HepG2 (cell line): ENCODE results near the gene PRKN. TPM values are rescaled to one million over a fixed set of nuclear protein-coding genes. Genes with fewer than 3 reads are reported as not detected.

Experiments used
- ATF1 ChIP-seq: IDR thresholded peaks from 2 replicates; pipeline ENCODE4 v1.6.1; 2016; ENCODE audit warnings: mild to moderate bottlenecking, control low read depth
- CEBPB ChIP-seq: IDR thresholded peaks from 2 replicates; pipeline ENCODE4 v1.6.1; 2011; ENCODE audit warnings: low read depth, low read length, improper control_type of control experiment, borderline replicate concordance
- CEBPG ChIP-seq: IDR thresholded peaks from 2 replicates; pipeline ENCODE4 v1.6.1; 2016
- FOXA1 ChIP-seq, 2 experiments: fragments of 450-650 bp in 1 of 2; sonication (generic) in 1 of 2; formaldehyde crosslinking in 1 of 2; IDR thresholded peaks; 2 replicates each; pipeline versions ENCODE4 v1.4.0 to v1.6.1; 2016 to 2020; ENCODE audit warnings: missing genetic modification reagents in 1 of 2
- GABPB1 ChIP-seq: IDR thresholded peaks from 2 replicates; pipeline ENCODE4 v1.6.1; 2016; ENCODE audit warnings: mild to moderate bottlenecking, missing genetic modification reagents, moderate library complexity, missing compliant biosample characterization
- KDM2A ChIP-seq: sonication (generic); formaldehyde crosslinking; IDR thresholded peaks from 2 replicates; pipeline ENCODE4 v1.4.0; 2020; ENCODE audit warnings: low read depth, missing genetic modification reagents, borderline replicate concordance
- KLF16 ChIP-seq, 2 experiments: sonication (generic) in 1 of 2; formaldehyde crosslinking in 1 of 2; IDR thresholded peaks; 2 replicates each; pipeline versions ENCODE4 v1.6.1 to v1.8.0; 2016 to 2023; ENCODE audit warnings: missing genetic modification reagents in 2 of 2, missing compliant biosample characterization in 1 of 2
- NCOR1 ChIP-seq: fragments of 200-600 bp; sonication (generic); IDR thresholded peaks from 2 replicates; pipeline ENCODE4 v1.7.0; 2017; ENCODE audit warnings: antibody characterized with exemption, low read length, borderline replicate concordance
- NFRKB ChIP-seq: fragments of 450-650 bp; IDR thresholded peaks from 2 replicates; pipeline ENCODE4 v1.6.1; 2017
- SNAPC4 ChIP-seq: sonication (generic); formaldehyde crosslinking; IDR thresholded peaks from 2 replicates; pipeline ENCODE4 v1.4.0; 2020; ENCODE audit warnings: mild to moderate bottlenecking, missing genetic modification reagents
- TBX2 ChIP-seq: sonication (generic); formaldehyde crosslinking; IDR thresholded peaks from 2 replicates; pipeline ENCODE4 v1.5.0; 2020; ENCODE audit warnings: missing genetic modification reagents, mild to moderate bottlenecking, borderline replicate concordance
- TSC22D2 ChIP-seq: sonication (generic); formaldehyde crosslinking; IDR thresholded peaks from 2 replicates; pipeline ENCODE4 v1.5.1; 2020; ENCODE audit warnings: missing genetic modification reagents, mild to moderate bottlenecking, borderline replicate concordance
- ZIK1 ChIP-seq: sonication (generic); formaldehyde crosslinking; IDR thresholded peaks from 2 replicates; pipeline ENCODE4 v1.5.0; 2020; ENCODE audit warnings: mild to moderate bottlenecking, low read depth, missing genetic modification reagents, borderline replicate concordance
- polyA plus RNA-seq, 8 experiments: library from polyadenylated mRNA; depleted of rRNA in 3 of 8; stranded (reverse) in 7 of 8; unstranded in 1 of 8; fragments of >200 nt; fragmentation: Illumina TruSeq in 4 of 8; extraction: Trizol in 4 of 8; gene quantifications; 2 replicates each; pipeline versions ENCODE4 v1.2.1 to v1.2.3, GENCODE V29; 2011 to 2016; ENCODE audit warnings: low read depth in 4 of 8, missing spikeins in 1 of 8, mixed read lengths in 1 of 8; ENCODE audit not compliant: insufficient read depth in 1 of 8
- total RNA-seq, 5 experiments: library from RNA; depleted of rRNA; stranded (reverse); fragments of >200 nt; fragmentation: Illumina TruSeq; extraction: Trizol; gene quantifications; 2 replicates each; pipeline ENCODE4 v1.2.3, GENCODE V29; 2016; ENCODE audit warnings: low read depth in 1 of 5
- TF ChIP-seq, protein P1 (sequence below): sonication (generic); formaldehyde crosslinking; IDR thresholded peaks from 2 replicates; pipeline ENCODE4 v1.5.1; 2020; ENCODE audit warnings: missing genetic modification reagents, mild to moderate bottlenecking, borderline replicate concordance
- TF ChIP-seq, protein P2 (sequence below): sonication (generic); formaldehyde crosslinking; IDR thresholded peaks from 2 replicates; pipeline ENCODE4 v1.5.1; 2020; ENCODE audit warnings: mild to moderate bottlenecking, missing genetic modification reagents, moderate library complexity
- TF ChIP-seq, protein P3 (sequence below): sonication (generic); formaldehyde crosslinking; IDR thresholded peaks from 2 replicates; pipeline ENCODE4 v1.9.0; 2021; ENCODE audit warnings: missing genetic modification reagents, borderline replicate concordance

PRKN gene
- total and polyA plus RNA-seq, 2 of the 13 experiments (the other 11 are each of a cell fraction or from before 2014, with no cell fraction given): 0.31 to 0.44 TPM

- TF ChIP-seq, protein P1, sequence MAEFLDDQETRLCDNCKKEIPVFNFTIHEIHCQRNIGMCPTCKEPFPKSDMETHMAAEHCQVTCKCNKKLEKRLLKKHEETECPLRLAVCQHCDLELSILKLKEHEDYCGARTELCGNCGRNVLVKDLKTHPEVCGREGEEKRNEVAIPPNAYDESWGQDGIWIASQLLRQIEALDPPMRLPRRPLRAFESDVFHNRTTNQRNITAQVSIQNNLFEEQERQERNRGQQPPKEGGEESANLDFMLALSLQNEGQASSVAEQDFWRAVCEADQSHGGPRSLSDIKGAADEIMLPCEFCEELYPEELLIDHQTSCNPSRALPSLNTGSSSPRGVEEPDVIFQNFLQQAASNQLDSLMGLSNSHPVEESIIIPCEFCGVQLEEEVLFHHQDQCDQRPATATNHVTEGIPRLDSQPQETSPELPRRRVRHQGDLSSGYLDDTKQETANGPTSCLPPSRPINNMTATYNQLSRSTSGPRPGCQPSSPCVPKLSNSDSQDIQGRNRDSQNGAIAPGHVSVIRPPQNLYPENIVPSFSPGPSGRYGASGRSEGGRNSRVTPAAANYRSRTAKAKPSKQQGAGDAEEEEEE: no peak
- peak; percentile 20; the same call in 1 of the 2 replicates for TF ChIP-seq GABPB1 (CRISPR knock-in tag)
- TF ChIP-seq KDM2A (CRISPR knock-in tag): peak; percentile 62; the same call in 1 of the 2 replicates
- TF ChIP-seq SNAPC4 (CRISPR knock-in tag): no peak
- no peak for TF ChIP-seq NCOR1
- TF ChIP-seq FOXA1 (IDR thresholded peaks at IDR 0.05): no peak
- TF ChIP-seq FOXA1 (CRISPR knock-in tag; IDR thresholded peaks at IDR 0.05): 0 out of 2 replicates have a peak, but pooled peaks have one; percentile 44
- peak; percentile 44; the same call in 1 of the 2 replicates for TF ChIP-seq ATF1
- TF ChIP-seq TSC22D2 (CRISPR knock-in tag): no peak
- TF ChIP-seq KLF16 (CRISPR knock-in tag; IDR thresholded peaks at IDR 0.05): no peak
- TF ChIP-seq, protein P2, sequence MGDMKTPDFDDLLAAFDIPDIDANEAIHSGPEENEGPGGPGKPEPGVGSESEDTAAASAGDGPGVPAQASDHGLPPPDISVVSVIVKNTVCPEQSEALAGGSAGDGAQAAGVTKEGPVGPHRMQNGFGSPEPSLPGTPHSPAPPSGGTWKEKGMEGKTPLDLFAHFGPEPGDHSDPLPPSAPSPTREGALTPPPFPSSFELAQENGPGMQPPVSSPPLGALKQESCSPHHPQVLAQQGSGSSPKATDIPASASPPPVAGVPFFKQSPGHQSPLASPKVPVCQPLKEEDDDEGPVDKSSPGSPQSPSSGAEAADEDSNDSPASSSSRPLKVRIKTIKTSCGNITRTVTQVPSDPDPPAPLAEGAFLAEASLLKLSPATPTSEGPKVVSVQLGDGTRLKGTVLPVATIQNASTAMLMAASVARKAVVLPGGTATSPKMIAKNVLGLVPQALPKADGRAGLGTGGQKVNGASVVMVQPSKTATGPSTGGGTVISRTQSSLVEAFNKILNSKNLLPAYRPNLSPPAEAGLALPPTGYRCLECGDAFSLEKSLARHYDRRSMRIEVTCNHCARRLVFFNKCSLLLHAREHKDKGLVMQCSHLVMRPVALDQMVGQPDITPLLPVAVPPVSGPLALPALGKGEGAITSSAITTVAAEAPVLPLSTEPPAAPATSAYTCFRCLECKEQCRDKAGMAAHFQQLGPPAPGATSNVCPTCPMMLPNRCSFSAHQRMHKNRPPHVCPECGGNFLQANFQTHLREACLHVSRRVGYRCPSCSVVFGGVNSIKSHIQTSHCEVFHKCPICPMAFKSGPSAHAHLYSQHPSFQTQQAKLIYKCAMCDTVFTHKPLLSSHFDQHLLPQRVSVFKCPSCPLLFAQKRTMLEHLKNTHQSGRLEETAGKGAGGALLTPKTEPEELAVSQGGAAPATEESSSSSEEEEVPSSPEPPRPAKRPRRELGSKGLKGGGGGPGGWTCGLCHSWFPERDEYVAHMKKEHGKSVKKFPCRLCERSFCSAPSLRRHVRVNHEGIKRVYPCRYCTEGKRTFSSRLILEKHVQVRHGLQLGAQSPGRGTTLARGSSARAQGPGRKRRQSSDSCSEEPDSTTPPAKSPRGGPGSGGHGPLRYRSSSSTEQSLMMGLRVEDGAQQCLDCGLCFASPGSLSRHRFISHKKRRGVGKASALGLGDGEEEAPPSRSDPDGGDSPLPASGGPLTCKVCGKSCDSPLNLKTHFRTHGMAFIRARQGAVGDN (CRISPR knock-in tag): no peak
- no peak for TF ChIP-seq NFRKB
- no peak for TF ChIP-seq ZIK1 (CRISPR knock-in tag)
- TF ChIP-seq TBX2 (CRISPR knock-in tag): no peak
- peak; percentile 91 for TF ChIP-seq CEBPB
- peak; percentile 81 for TF ChIP-seq CEBPG
- TF ChIP-seq, protein P3, sequence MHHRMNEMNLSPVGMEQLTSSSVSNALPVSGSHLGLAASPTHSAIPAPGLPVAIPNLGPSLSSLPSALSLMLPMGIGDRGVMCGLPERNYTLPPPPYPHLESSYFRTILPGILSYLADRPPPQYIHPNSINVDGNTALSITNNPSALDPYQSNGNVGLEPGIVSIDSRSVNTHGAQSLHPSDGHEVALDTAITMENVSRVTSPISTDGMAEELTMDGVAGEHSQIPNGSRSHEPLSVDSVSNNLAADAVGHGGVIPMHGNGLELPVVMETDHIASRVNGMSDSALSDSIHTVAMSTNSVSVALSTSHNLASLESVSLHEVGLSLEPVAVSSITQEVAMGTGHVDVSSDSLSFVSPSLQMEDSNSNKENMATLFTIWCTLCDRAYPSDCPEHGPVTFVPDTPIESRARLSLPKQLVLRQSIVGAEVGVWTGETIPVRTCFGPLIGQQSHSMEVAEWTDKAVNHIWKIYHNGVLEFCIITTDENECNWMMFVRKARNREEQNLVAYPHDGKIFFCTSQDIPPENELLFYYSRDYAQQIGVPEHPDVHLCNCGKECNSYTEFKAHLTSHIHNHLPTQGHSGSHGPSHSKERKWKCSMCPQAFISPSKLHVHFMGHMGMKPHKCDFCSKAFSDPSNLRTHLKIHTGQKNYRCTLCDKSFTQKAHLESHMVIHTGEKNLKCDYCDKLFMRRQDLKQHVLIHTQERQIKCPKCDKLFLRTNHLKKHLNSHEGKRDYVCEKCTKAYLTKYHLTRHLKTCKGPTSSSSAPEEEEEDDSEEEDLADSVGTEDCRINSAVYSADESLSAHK (CRISPR knock-in tag): no peak
Measured at GRCh38 chr6:161922631-161923119, 804.9 kb downstream of the PRKN start (continued).
